Left lung (tissue), 10 donors: Measurements from ENCODE around the gene RAP1GAP2. TPM values are rescaled to one million over a fixed set of nuclear protein-coding genes. Genes with fewer than 3 reads are reported as not detected.

Source experiments
- ATAC-seq: fragments of 200-7000 bp; cut with Tn5 transposase; one replicate; pipeline ENCODE4 v1.9.1; 2020; ENCODE audit warnings: moderate library complexity
- DNase-seq, 4 donors: peaks; one replicate each; pipeline ENCODE4 v3.0.0-alpha.2; 2013 to 2020
- H3K27ac ChIP-seq, 2 donors: fragments of 200-600 bp; sonication (generic) in 1 of 2; one replicate each; pipeline versions ENCODE4 v1.5.0 to v1.8.0; 2020 to 2021
- H3K27me3 ChIP-seq, 2 donors: fragments of 200-600 bp; sonication (generic) in 1 of 2; one replicate each; pipeline versions ENCODE4 v1.5.0 to v1.8.0; 2020 to 2021
- H3K36me3 ChIP-seq, 2 donors: fragments of 200-600 bp; sonication (generic) in 1 of 2; one replicate each; pipeline versions ENCODE4 v1.5.0 to v1.8.0; 2020 to 2021
- H3K4me1 ChIP-seq, 2 donors: fragments of 200-600 bp; one replicate each; pipeline ENCODE4 v1.8.0; 2021
- H3K4me3 ChIP-seq, 2 donors: fragments of 200-600 bp; sonication (generic) in 1 of 2; one replicate each; pipeline versions ENCODE4 v1.5.0 to v1.8.0; 2020 to 2021; ENCODE audit warnings: mild to moderate bottlenecking in 1 of 2
- H3K9me3 ChIP-seq, 2 donors: fragments of 200-600 bp; sonication (generic) in 1 of 2; one replicate each; pipeline versions ENCODE4 v1.5.0 to v1.8.0; 2020 to 2021
- intact Hi-C, 2 donors: fragments of 100-400 bp; cut with DNase I; formaldehyde crosslinking; loops; one replicate each; pipeline versions ENCODE4 v1.11.2 to v1.14.2; 2022
- polyA plus RNA-seq, 6 donors: library from polyadenylated mRNA; unstranded; fragments of 120-200 nt; gene quantifications; one replicate each; pipeline ENCODE4 v1.2.1, GENCODE V29; 2013; ENCODE audit not compliant: insufficient read length in 6 of 6
- total RNA-seq, 2 donors: library from RNA; stranded (reverse); fragmentation: NEBNext Ultra II Directional; extraction: Animal tissue kit (Norgen Biotek cat#: 25700); gene quantifications; one replicate each; pipeline ENCODE4 v1.2.1, GENCODE V29; 2021
- TF ChIP-seq, protein P1 (sequence below), 2 donors: fragments of 200-600 bp; sonication (generic) in 1 of 2; IDR thresholded peaks; one replicate each; pipeline versions ENCODE4 v1.5.0 to v1.8.0; 2021; ENCODE audit warnings: antibody characterized with exemption in 2 of 2
- donor health status: DM: no; HTN: yes; CAD: no.
- donor health status: DM: no; HTN: no; CAD: no.

Gene RAP1GAP2
- total and polyA plus RNA-seq, 8 donors, result 8.0 to 14.5 (median 9.7) TPM

DNA sequence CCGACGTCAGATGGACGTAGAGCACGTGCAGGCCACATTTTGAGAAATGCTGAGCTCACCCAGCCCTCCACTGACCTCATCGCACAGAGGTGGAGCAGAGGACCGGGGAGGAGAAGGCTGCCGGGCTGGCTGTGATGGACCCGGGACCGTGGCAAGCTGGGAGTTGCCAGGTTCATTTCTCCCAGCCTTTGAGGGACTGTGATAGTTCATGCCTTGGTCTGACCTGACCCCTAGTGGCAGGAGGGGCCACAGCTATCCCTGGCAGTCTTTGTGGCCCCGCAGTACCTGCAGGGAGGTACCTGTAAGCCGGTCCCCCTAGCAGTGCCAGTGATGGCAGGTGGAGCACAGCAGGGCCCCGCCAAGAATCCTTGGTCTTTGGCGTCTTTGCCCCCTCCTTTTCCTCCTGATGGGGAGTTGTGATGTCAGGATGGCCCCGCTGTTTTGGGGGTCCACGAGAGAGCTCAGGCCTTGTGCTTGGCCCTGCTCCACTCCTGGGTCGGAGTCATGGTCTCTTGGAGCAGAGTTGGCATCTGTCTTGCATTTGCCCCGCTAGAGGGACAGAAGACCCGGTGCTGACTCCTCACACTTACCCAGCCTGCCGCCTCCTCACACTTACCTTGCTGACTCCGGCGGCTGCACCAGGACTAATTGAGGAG, 216.8 kb downstream of the RAP1GAP2 start:
- Histone ChIP-seq H3K36me3 (peaks cover 0 to 36% of the 10 kb centered on the region in 2 donors), H3K4me3 (no peak overlapping the region), H3K27me3 (no peaks in the 10 kb centered on the region), H3K27ac (no peak overlapping the region), H3K9me3 (no peaks in the 10 kb centered on the region), H3K4me1 (no peaks in the 10 kb centered on the region)
- TF ChIP-seq, protein P1, sequence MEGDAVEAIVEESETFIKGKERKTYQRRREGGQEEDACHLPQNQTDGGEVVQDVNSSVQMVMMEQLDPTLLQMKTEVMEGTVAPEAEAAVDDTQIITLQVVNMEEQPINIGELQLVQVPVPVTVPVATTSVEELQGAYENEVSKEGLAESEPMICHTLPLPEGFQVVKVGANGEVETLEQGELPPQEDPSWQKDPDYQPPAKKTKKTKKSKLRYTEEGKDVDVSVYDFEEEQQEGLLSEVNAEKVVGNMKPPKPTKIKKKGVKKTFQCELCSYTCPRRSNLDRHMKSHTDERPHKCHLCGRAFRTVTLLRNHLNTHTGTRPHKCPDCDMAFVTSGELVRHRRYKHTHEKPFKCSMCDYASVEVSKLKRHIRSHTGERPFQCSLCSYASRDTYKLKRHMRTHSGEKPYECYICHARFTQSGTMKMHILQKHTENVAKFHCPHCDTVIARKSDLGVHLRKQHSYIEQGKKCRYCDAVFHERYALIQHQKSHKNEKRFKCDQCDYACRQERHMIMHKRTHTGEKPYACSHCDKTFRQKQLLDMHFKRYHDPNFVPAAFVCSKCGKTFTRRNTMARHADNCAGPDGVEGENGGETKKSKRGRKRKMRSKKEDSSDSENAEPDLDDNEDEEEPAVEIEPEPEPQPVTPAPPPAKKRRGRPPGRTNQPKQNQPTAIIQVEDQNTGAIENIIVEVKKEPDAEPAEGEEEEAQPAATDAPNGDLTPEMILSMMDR (IDR thresholded peaks at IDR 0.05), result peak; percentile 70 to 82
- ATAC-seq (peak; percentile 96), DNase-seq (peak; percentile 52 to 79 (median 60))
- intact Hi-C loops, result loop anchor here in 1 of 2 donors (5.0 kb wide), 1 partner anchor 186 kb away; no protein-coding TSS in a partner anchor

DNA sequence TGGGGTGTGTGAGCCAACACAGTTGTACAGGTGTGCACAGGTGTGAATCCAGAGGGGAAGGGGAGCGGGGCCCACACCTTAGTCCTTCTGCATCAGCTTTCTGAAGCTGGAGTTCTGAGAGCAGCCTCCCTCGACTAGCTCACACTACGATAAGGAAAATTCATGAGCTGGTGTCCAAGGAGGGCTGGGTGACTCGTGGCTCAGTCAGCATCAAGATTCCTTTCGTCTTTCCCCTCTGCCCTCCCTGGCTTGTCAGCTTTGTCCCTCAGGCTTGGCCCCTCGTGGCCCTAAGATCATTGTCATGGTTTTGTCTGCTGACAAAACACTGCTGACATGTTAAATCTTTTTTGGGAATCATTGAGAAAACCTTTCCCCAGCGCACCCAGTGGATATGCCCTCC, 219.7 kb downstream of the RAP1GAP2 start:
- Histone ChIP-seq H3K27ac (no peak overlapping the region), H3K27me3 (no peaks in the 10 kb centered on the region), H3K36me3 (peaks cover 0 to 49% of the 10 kb centered on the region in 2 donors), H3K4me1 (no peaks in the 10 kb centered on the region), H3K9me3 (no peaks in the 10 kb centered on the region), H3K4me3 (no peak overlapping the region)
- intact Hi-C loops, result no loop called here
- DNase-seq (peak in 1 of 4 donors; percentile 13), ATAC-seq (no peak)
- TF ChIP-seq, protein P1 (IDR thresholded peaks at IDR 0.05), result no peak

DNA sequence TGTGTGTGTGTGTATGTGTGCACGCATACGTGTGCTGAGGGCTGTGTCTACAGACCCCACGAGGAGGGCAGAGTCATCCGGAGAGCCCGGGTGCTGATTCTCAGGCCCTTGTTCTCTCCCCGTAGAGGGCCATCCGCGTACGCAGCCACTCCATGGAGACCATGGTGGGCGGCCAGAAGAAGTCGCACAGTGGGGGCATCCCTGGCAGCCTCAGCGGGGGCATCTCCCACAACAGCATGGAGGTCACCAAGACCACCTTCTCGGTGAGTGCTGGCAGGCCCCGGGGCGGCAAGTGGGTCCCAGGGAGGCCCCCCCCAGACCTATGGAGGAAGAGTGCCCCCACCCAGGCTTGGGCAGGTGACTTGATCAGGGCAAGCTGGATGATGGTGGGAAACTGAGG, 221.7 kb downstream of the RAP1GAP2 start:
- intact Hi-C loops, result no loop called here
- Histone ChIP-seq H3K27ac (no peak overlapping the region), H3K4me3 (no peak overlapping the region), H3K36me3 (peaks cover 0 to 63% of the 10 kb centered on the region in 2 donors), H3K9me3 (peaks cover 0 to 13% of the 10 kb centered on the region in 2 donors), H3K4me1 (no peaks in the 10 kb centered on the region), H3K27me3 (no peaks in the 10 kb centered on the region)
- DNase-seq, result peak in 1 of 4 donors; percentile 54
- TF ChIP-seq, protein P1 (IDR thresholded peaks at IDR 0.05), result no peak
- no peak for ATAC-seq

DNA sequence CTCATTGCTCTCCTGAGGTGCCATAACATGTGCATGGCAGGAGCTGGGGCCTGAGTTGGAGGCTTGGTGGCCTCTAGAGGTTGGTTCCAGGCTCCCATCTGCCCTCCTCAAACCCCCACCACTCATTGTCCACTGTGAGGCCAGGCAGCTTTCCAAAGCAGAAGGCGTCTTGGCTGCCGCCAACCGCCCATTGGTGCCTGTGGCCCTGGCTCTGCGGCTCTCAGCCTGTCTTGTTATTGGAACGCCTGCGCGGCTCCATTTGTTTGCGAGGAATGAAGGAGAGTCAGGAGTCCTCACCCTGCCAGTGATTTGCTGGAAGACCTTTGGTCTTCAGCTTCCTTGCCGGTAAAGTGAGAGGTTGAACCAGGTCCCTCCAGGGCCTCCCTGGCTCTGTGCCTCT, 223.5 kb downstream of the RAP1GAP2 start:
- DNase-seq (peak in 1 of 4 donors; percentile 59), ATAC-seq (no peak)
- H3K9me3 ChIP-seq, result peaks cover 0 to 23% of the 10 kb centered on the region in 2 donors
- TF ChIP-seq, protein P1 (IDR thresholded peaks at IDR 0.05), result no peak
- H3K36me3 ChIP-seq, result peaks cover 0 to 64% of the 10 kb centered on the region in 2 donors
- no peak overlapping the region for H3K27ac ChIP-seq
- no peaks in the 10 kb centered on the region for H3K4me1 ChIP-seq
- H3K4me3 ChIP-seq, result no peak overlapping the region
- H3K27me3 ChIP-seq, result no peaks in the 10 kb centered on the region
- intact Hi-C loops, result no loop called here

DNA sequence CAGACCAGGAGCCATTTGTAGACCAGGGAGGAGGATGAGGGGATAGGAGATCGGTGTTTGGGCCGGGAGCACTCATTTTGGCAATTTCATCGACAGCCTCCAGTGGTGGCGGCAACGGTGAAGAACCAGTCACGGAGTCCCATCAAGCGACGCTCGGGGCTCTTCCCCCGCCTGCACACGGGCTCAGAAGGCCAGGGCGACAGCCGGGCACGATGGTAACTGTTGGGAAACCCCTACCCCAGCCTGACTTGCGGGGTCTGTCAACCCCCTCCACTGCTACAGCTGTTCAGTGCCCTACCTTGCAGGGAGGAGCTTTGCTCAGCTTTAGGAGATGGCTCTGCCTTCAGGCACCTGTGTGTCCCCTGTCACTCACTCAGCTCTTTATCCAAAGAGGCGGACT, 224.1 kb downstream of the RAP1GAP2 start:
- DNase-seq (peak in 1 of 4 donors; percentile 54), ATAC-seq (no peak)
- TF ChIP-seq, protein P1 (IDR thresholded peaks at IDR 0.05), result no peak
- H3K27ac ChIP-seq, result no peak overlapping the region
- H3K36me3 ChIP-seq, result peaks cover 0 to 64% of the 10 kb centered on the region in 2 donors
- intact Hi-C loops, result no loop called here
- H3K4me3 ChIP-seq, result no peak overlapping the region
- no peaks in the 10 kb centered on the region for H3K4me1 ChIP-seq
- no peaks in the 10 kb centered on the region for H3K27me3 ChIP-seq
- peaks cover 0 to 23% of the 10 kb centered on the region in 2 donors for H3K9me3 ChIP-seq
